Left lung (tissue), 10 donors: Measurements from ENCODE around the gene MTMR4. TPM values are rescaled to one million over a fixed set of nuclear protein-coding genes. Genes with fewer than 3 reads are reported as not detected.
A peak's percentile ranks its signal among the peaks of the same experiment; 100 is the strongest.

Source experiments
- ATAC-seq: fragments of 200-7000 bp; cut with Tn5 transposase; one replicate; pipeline ENCODE4 v1.9.1; 2020; ENCODE audit warnings: moderate library complexity
- DNase-seq, 4 donors: peaks; one replicate each; pipeline ENCODE4 v3.0.0-alpha.2; 2013 to 2020
- H3K27ac ChIP-seq, 2 donors: fragments of 200-600 bp; sonication (generic) in 1 of 2; one replicate each; pipeline versions ENCODE4 v1.5.0 to v1.8.0; 2020 to 2021
- H3K27me3 ChIP-seq, 2 donors: fragments of 200-600 bp; sonication (generic) in 1 of 2; one replicate each; pipeline versions ENCODE4 v1.5.0 to v1.8.0; 2020 to 2021
- H3K36me3 ChIP-seq, 2 donors: fragments of 200-600 bp; sonication (generic) in 1 of 2; one replicate each; pipeline versions ENCODE4 v1.5.0 to v1.8.0; 2020 to 2021
- H3K4me1 ChIP-seq, 2 donors: fragments of 200-600 bp; one replicate each; pipeline ENCODE4 v1.8.0; 2021
- H3K4me3 ChIP-seq, 2 donors: fragments of 200-600 bp; sonication (generic) in 1 of 2; one replicate each; pipeline versions ENCODE4 v1.5.0 to v1.8.0; 2020 to 2021; ENCODE audit warnings: mild to moderate bottlenecking in 1 of 2
- H3K9me3 ChIP-seq, 2 donors: fragments of 200-600 bp; sonication (generic) in 1 of 2; one replicate each; pipeline versions ENCODE4 v1.5.0 to v1.8.0; 2020 to 2021
- intact Hi-C, 2 donors: fragments of 100-400 bp; cut with DNase I; formaldehyde crosslinking; loops; one replicate each; pipeline versions ENCODE4 v1.11.2 to v1.14.2; 2022
- polyA plus RNA-seq, 6 donors: library from polyadenylated mRNA; unstranded; fragments of 120-200 nt; gene quantifications; one replicate each; pipeline ENCODE4 v1.2.1, GENCODE V29; 2013; ENCODE audit not compliant: insufficient read length in 6 of 6
- total RNA-seq, 2 donors: library from RNA; stranded (reverse); fragmentation: NEBNext Ultra II Directional; extraction: Animal tissue kit (Norgen Biotek cat#: 25700); gene quantifications; one replicate each; pipeline ENCODE4 v1.2.1, GENCODE V29; 2021
- TF ChIP-seq, protein P1 (sequence below), 2 donors: fragments of 200-600 bp; sonication (generic) in 1 of 2; IDR thresholded peaks; one replicate each; pipeline versions ENCODE4 v1.5.0 to v1.8.0; 2021; ENCODE audit warnings: antibody characterized with exemption in 2 of 2
- donor health status: DM: no; HTN: yes; CAD: no.
- donor health status: DM: no; HTN: no; CAD: no.

Gene MTMR4
- total and polyA plus RNA-seq, 8 donors, result 33.6 to 54.8 (median 46.7) TPM

DNA sequence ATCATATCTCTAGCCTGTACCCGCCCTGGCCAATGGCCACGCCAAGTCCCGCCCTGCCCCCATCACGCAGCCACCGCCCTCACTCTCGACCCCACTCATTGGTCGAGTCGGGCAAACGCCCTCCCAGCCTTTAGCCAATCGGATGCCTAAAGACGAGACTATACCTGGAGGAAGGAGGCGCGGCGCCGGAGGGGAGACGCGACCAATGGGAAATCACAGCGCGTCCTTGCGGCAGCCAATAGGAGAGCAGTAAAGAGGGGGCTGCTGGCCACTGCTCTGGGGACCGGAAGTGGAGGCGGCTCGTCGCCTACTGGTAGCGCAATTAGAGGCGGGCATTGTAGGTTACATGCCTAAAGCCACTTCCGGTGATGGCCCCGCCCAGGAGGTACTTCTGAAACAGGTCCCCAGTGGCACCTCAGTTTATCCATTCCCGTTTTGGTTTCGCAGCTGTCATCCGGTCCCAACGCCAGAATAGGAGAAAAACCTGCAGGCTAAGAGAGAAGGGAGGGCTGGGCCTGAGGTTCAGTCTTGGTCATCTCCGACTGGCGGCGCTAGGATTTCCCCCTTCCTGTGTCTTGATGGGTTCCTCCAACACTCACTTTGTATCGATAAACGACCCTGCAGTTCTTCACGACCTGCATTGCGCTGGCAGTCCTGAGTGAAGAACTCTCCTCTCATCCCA, 3.6 kb upstream of the MTMR4 start:
- Histone ChIP-seq H3K36me3 (no peaks in the 10 kb centered on the region), H3K27me3 (no peaks in the 10 kb centered on the region), H3K9me3 (no peaks in the 10 kb centered on the region), H3K27ac (peak overlapping the region; percentile 93 to 97), H3K4me1 (peaks cover 24 to 58% of the 10 kb centered on the region in 2 donors), H3K4me3 (peak overlapping the region; percentile 49 to 82)
- ATAC-seq (peak; percentile 85), DNase-seq (peak; percentile 97 to 100 (median 100))
- intact Hi-C loops, result no loop called here
- TF ChIP-seq, protein P1, sequence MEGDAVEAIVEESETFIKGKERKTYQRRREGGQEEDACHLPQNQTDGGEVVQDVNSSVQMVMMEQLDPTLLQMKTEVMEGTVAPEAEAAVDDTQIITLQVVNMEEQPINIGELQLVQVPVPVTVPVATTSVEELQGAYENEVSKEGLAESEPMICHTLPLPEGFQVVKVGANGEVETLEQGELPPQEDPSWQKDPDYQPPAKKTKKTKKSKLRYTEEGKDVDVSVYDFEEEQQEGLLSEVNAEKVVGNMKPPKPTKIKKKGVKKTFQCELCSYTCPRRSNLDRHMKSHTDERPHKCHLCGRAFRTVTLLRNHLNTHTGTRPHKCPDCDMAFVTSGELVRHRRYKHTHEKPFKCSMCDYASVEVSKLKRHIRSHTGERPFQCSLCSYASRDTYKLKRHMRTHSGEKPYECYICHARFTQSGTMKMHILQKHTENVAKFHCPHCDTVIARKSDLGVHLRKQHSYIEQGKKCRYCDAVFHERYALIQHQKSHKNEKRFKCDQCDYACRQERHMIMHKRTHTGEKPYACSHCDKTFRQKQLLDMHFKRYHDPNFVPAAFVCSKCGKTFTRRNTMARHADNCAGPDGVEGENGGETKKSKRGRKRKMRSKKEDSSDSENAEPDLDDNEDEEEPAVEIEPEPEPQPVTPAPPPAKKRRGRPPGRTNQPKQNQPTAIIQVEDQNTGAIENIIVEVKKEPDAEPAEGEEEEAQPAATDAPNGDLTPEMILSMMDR (IDR thresholded peaks at IDR 0.05), result no peak

- peak overlapping the region; percentile 93 to 97 for H3K27ac ChIP-seq
- peak in 1 of 4 donors; percentile 97 for DNase-seq
- intact Hi-C loops, result no loop called here
- TF ChIP-seq, protein P1 (IDR thresholded peaks at IDR 0.05), result no peak
- peak; percentile 56 for ATAC-seq
- no peaks in the 10 kb centered on the region for H3K9me3 ChIP-seq
- H3K27me3 ChIP-seq, result no peaks in the 10 kb centered on the region
- H3K36me3 ChIP-seq, result peaks cover 0 to 5% of the 10 kb centered on the region in 2 donors
- H3K4me1 ChIP-seq, result peaks cover 26 to 64% of the 10 kb centered on the region in 2 donors
- H3K4me3 ChIP-seq, result peak overlapping the region; percentile 49 to 82
Observed at GRCh38 chr17:58517378-58517927, 3.0 kb upstream of the MTMR4 start.

DNA sequence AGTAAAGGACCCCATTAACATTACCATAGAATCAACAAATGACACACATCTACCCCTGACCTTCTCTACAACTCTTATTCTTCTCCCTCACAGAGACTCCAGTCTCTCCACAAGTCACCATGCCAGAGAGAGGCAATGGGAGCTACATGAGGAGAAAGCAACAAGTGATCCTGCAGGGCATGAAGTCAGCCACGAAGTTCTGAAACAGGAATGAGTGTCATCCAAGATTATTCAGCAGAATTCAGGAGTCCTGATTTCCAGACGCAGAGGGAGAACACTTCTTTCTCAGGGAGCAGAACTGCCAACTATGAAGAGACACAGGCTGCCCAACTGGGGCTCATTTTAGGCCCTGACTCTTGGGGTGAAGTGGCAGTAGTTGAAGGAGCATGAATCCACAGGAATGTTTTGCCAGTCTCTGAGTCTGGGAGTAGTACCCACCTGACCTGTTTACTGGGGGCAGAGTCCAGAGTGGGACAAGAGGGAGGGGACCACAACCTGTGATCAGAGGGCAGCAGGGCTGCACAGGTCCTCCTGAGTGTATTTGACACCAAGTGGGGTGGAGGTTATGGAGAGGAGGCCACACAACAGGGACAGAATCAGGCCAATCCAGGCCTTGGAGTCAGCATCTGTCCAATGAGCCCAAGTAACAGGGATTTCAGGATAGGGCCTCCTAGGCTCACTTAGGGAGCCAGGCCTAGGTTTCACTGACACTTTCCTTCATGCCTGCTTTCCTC, 2.4 kb upstream of the MTMR4 start:
- Histone ChIP-seq H3K36me3 (peaks cover 0 to 11% of the 10 kb centered on the region in 2 donors), H3K9me3 (no peaks in the 10 kb centered on the region), H3K4me3 (peak overlapping the region; percentile 49 to 82), H3K4me1 (peaks cover 26 to 65% of the 10 kb centered on the region in 2 donors), H3K27me3 (no peaks in the 10 kb centered on the region), H3K27ac (peak overlapping the region; percentile 93 to 97)
- TF ChIP-seq, protein P1 (IDR thresholded peaks at IDR 0.05), result no peak
- intact Hi-C loops, result no loop called here
- ATAC-seq (no peak), DNase-seq (no peak)

- H3K9me3 ChIP-seq, result no peaks in the 10 kb centered on the region
- no peak for ATAC-seq
- H3K27ac ChIP-seq, result peak overlapping the region; percentile 77 to 97
- TF ChIP-seq, protein P1 (IDR thresholded peaks at IDR 0.05), result no peak
- peaks cover 26 to 64% of the 10 kb centered on the region in 2 donors for H3K4me1 ChIP-seq
- peaks cover 0 to 26% of the 10 kb centered on the region in 2 donors for H3K36me3 ChIP-seq
- H3K27me3 ChIP-seq, result no peaks in the 10 kb centered on the region
- DNase-seq, result no peak
- no peak overlapping the region for H3K4me3 ChIP-seq
- intact Hi-C loops, result no loop called here
Observed at GRCh38 chr17:58515286-58515685, 848 bp upstream of the MTMR4 start.

DNA sequence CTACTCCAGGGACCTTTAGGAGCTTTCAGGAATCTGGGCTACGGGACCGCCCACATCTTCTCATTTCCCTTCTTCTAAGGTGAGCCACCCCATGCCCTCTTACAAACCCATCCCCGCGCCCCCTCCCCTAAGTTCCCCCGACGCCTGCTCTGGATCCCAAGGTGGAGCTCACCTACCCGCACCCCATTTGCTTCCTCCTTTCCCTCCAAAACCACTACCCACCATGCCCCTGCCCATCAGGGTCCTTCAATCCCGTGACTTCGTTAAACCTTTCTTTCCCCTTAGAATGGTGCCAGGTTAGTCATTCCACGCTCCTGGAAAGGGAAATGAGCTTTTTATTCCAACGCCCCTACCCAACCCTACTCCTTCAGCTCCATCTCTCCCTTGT, 326 bp upstream of the MTMR4 start:
- no peaks in the 10 kb centered on the region for H3K9me3 ChIP-seq
- intact Hi-C loops, result no loop called here
- peaks cover 0 to 31% of the 10 kb centered on the region in 2 donors for H3K36me3 ChIP-seq
- H3K4me3 ChIP-seq, result peak overlapping the region; percentile 73 to 85
- no peak for ATAC-seq
- peak overlapping the region; percentile 77 to 97 for H3K27ac ChIP-seq
- TF ChIP-seq, protein P1 (IDR thresholded peaks at IDR 0.05), result no peak
- no peaks in the 10 kb centered on the region for H3K27me3 ChIP-seq
- H3K4me1 ChIP-seq, result peaks cover 26 to 59% of the 10 kb centered on the region in 2 donors
- DNase-seq, result no peak
